HG03378 (cell line): ENCODE data around the gene CNFN.

Experiments
- ATAC-seq: cut with Tn5 transposase; IDR thresholded peaks from one replicate; pipeline ENCODE4 v1.9.1; 2021; ENCODE audit warnings: mild to moderate bottlenecking, moderate library complexity; ENCODE audit not compliant: unreplicated experiment

The CNFN gene

GRCh38 chr19:42376177-42376555, 13.9 kb downstream of the CNFN start:
- ATAC-seq, result no peak

- no peak for ATAC-seq
These were observed 14.5 kb downstream of the CNFN start for GRCh38 chr19:42375415-42376176.

- no peak for ATAC-seq
These were observed 15.2 kb downstream of the CNFN start for GRCh38 chr19:42374826-42375376.

- no peak for ATAC-seq
These were observed 19.4 kb downstream of the CNFN start for GRCh38 chr19:42370626-42371175.

- no peak for ATAC-seq
These were observed 20.0 kb downstream of the CNFN start for GRCh38 chr19:42370068-42370520.

GRCh38 chr19:42369433-42370067, 20.5 kb downstream of the CNFN start:
- ATAC-seq, result no peak

- no peak for ATAC-seq
These were observed 21.3 kb downstream of the CNFN start for GRCh38 chr19:42368765-42369164.

- ATAC-seq, result no peak
These were observed 21.7 kb downstream of the CNFN start for GRCh38 chr19:42368360-42368759.

GRCh38 chr19:42367929-42368328, 22.2 kb downstream of the CNFN start:
- ATAC-seq, result no peak

GRCh38 chr19:42366673-42367072, 23.4 kb downstream of the CNFN start:
- no peak for ATAC-seq

- no peak for ATAC-seq
These were observed 26.3 kb downstream of the CNFN start for GRCh38 chr19:42363614-42364346.

GRCh38 chr19:42362891-42363440, 27.1 kb downstream of the CNFN start:
- ATAC-seq, result no peak

- ATAC-seq, result no peak
These were observed 27.8 kb downstream of the CNFN start for GRCh38 chr19:42362342-42362741.

GRCh38 chr19:42361545-42361910, 28.6 kb downstream of the CNFN start:
- no peak for ATAC-seq

GRCh38 chr19:42360787-42361544, 29.1 kb downstream of the CNFN start:
- ATAC-seq, result no peak

- no peak for ATAC-seq
These were observed 32.8 kb downstream of the CNFN start for GRCh38 chr19:42357290-42357689.

- ATAC-seq, result no peak
These were observed 33.4 kb downstream of the CNFN start for GRCh38 chr19:42356686-42357085.

- no peak for ATAC-seq
These were observed 34.2 kb downstream of the CNFN start for GRCh38 chr19:42355896-42356295.

- ATAC-seq, result no peak
These were observed 36.6 kb downstream of the CNFN start for GRCh38 chr19:42353341-42354015.
